ENCODE results near the gene SLC5A9.

The SLC5A9 gene

GRCh38 chr1:48224791-48225190 is 2.3 kb downstream of the SLC5A9 start:
- DNase-seq (ENCODE audit: low read depth, low spot score): no peak
- no peak overlapping the region for H3K4me3 ChIP-seq (ENCODE audit: low read depth, low read length)
- TF ChIP-seq, protein P1, sequence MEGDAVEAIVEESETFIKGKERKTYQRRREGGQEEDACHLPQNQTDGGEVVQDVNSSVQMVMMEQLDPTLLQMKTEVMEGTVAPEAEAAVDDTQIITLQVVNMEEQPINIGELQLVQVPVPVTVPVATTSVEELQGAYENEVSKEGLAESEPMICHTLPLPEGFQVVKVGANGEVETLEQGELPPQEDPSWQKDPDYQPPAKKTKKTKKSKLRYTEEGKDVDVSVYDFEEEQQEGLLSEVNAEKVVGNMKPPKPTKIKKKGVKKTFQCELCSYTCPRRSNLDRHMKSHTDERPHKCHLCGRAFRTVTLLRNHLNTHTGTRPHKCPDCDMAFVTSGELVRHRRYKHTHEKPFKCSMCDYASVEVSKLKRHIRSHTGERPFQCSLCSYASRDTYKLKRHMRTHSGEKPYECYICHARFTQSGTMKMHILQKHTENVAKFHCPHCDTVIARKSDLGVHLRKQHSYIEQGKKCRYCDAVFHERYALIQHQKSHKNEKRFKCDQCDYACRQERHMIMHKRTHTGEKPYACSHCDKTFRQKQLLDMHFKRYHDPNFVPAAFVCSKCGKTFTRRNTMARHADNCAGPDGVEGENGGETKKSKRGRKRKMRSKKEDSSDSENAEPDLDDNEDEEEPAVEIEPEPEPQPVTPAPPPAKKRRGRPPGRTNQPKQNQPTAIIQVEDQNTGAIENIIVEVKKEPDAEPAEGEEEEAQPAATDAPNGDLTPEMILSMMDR (IDR thresholded peaks at IDR 0.05; ENCODE audit: low read depth, low read length): no peak
- in situ Hi-C loops (cut with HindIII; ENCODE audit: low sequenced_read_pairs): no loop called here

GRCh38 chr1:48225579-48225978 is 3.1 kb downstream of the SLC5A9 start:
- no peak for DNase-seq (ENCODE audit: low read depth, low spot score)
- in situ Hi-C loops (cut with HindIII; ENCODE audit: low sequenced_read_pairs): no loop called here
- H3K4me3 ChIP-seq (ENCODE audit: low read depth, low read length): no peak overlapping the region
- TF ChIP-seq, protein P1 (IDR thresholded peaks at IDR 0.05; ENCODE audit: low read depth, low read length): no peak

- no peak overlapping the region for H3K4me3 ChIP-seq (ENCODE audit: low read depth, low read length)
- in situ Hi-C loops (cut with HindIII; ENCODE audit: low sequenced_read_pairs): no loop called here
- TF ChIP-seq, protein P1 (IDR thresholded peaks at IDR 0.05; ENCODE audit: low read depth, low read length): no peak
- no peak for DNase-seq (ENCODE audit: low read depth, low spot score)
These were observed 4.9 kb downstream of the SLC5A9 start for GRCh38 chr1:48227165-48228013.

GRCh38 chr1:48228156-48228555 is 5.6 kb downstream of the SLC5A9 start:
- TF ChIP-seq, protein P1 (IDR thresholded peaks at IDR 0.05; ENCODE audit: low read depth, low read length): no peak
- DNase-seq (ENCODE audit: low read depth, low spot score): no peak
- H3K4me3 ChIP-seq (ENCODE audit: low read depth, low read length): no peak overlapping the region
- in situ Hi-C loops (cut with HindIII; ENCODE audit: low sequenced_read_pairs): no loop called here

DNA sequence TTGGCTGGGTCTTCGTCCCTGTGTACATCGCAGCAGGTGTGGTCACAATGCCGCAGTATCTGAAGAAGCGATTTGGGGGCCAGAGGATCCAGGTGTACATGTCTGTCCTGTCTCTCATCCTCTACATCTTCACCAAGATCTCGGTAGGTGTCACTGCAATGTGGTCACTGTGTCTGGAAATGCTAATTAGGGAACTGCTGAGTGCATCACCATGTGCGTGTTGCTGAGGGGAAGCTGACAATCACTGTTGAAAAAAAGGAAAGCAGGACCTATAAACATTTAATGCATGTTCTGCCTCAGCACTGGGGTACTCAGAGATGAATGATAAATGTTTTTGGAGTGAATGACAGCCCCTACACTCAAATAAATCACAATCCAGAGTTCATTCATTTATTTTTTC is 6.8 kb downstream of the SLC5A9 start:
- in situ Hi-C loops (cut with HindIII; ENCODE audit: low sequenced_read_pairs): no loop called here
- no peak for DNase-seq (ENCODE audit: low read depth, low spot score)
- H3K4me3 ChIP-seq (ENCODE audit: low read depth, low read length): no peak overlapping the region
- TF ChIP-seq, protein P1 (IDR thresholded peaks at IDR 0.05; ENCODE audit: low read depth, low read length): no peak

DNA sequence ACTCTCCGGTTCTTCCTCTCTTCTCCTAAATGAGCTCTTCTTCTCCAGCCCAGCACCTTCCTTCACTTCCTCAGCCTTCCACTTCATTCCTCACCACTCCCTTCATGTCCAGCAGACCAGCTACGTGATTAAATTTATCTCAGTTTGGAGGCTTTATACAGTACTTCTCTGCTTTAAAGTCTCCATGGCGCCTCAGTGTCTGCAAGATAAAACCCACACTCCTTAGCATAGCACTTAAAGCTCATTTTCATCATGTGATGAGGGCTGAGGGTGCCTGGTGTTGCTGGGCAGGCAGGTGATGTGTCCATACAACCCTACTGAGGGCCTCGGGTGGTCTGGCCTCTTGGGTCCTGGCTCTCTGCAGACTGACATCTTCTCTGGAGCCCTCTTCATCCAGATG is 7.7 kb downstream of the SLC5A9 start:
- in situ Hi-C loops (cut with HindIII; ENCODE audit: low sequenced_read_pairs): no loop called here
- TF ChIP-seq, protein P1 (IDR thresholded peaks at IDR 0.05; ENCODE audit: low read depth, low read length): no peak
- no peak for DNase-seq (ENCODE audit: low read depth, low spot score)
- H3K4me3 ChIP-seq (ENCODE audit: low read depth, low read length): no peak overlapping the region
